Hepatocyte (in vitro differentiated cells): Measurements from ENCODE around the gene ABL1. TPM values are rescaled to one million over a fixed set of nuclear protein-coding genes. Genes with fewer than 3 reads are reported as not detected.

ENCODE experiments used
- DNase-seq: peaks from one replicate; pipeline ENCODE4 v3.0.0-alpha.2; 2016; ENCODE audit warnings: low spot score
- H2AFZ ChIP-seq: fragments of 200-600 bp; sonication (generic); 2 replicates; pipeline ENCODE4 v1.6.0; 2016; ENCODE audit warnings: antibody characterized with exemption, mild to moderate bottlenecking
- H3K27ac ChIP-seq: fragments of 200-600 bp; sonication (generic); 2 replicates; pipeline ENCODE4 v1.5.1; 2016; ENCODE audit warnings: mild to moderate bottlenecking
- H3K27me3 ChIP-seq: fragments of 200-600 bp; sonication (generic); 2 replicates; pipeline ENCODE4 v1.6.1; 2016
- H3K36me3 ChIP-seq: fragments of 200-600 bp; sonication (generic); replicated peaks from 2 replicates; pipeline ENCODE4 v1.5.1; 2016; ENCODE audit warnings: low read depth; ENCODE audit not compliant: insufficient read depth
- H3K4me1 ChIP-seq: fragments of 200-600 bp; sonication (generic); 2 replicates; pipeline ENCODE4 v1.5.1; 2016; ENCODE audit warnings: mild to moderate bottlenecking, moderate library complexity; ENCODE audit not compliant: insufficient read depth
- H3K4me2 ChIP-seq: fragments of 200-600 bp; sonication (generic); 2 replicates; pipeline ENCODE4 v1.6.0; 2016
- H3K4me3 ChIP-seq: fragments of 200-600 bp; sonication (generic); 2 replicates; pipeline ENCODE4 v1.5.1; 2016; ENCODE audit warnings: mild to moderate bottlenecking
- H3K79me2 ChIP-seq: fragments of 200-600 bp; sonication (generic); 2 replicates; pipeline ENCODE4 v1.6.0; 2017; ENCODE audit warnings: mild to moderate bottlenecking
- H3K9me2 ChIP-seq: fragments of 200-600 bp; sonication (generic); replicated peaks from 2 replicates; pipeline ENCODE4 v1.6.0; 2017; ENCODE audit warnings: mild to moderate bottlenecking; ENCODE audit not compliant: insufficient read depth
- H3K9me3 ChIP-seq: fragments of 200-600 bp; sonication (generic); 2 replicates; pipeline ENCODE4 v1.5.1; 2016; ENCODE audit warnings: low read depth, mild to moderate bottlenecking
- H4K20me1 ChIP-seq: fragments of 200-600 bp; sonication (generic); 2 replicates; pipeline ENCODE4 v1.6.0; 2016; ENCODE audit warnings: mild to moderate bottlenecking; ENCODE audit not compliant: insufficient read depth, poor library complexity, severe bottlenecking
- CTCF ChIP-seq: fragments of 200-600 bp; sonication (generic); IDR thresholded peaks from 2 replicates; pipeline ENCODE4 v1.5.1; 2016; ENCODE audit warnings: antibody characterized with exemption, mild to moderate bottlenecking; ENCODE audit not compliant: poor library complexity
- EZH2 ChIP-seq: fragments of 200-600 bp; sonication (generic); IDR thresholded peaks from 2 replicates; pipeline ENCODE4 v1.6.1; 2016; ENCODE audit warnings: antibody characterized with exemption, mild to moderate bottlenecking, borderline replicate concordance
- EZH2phosphoT487 ChIP-seq: fragments of 200-600 bp; sonication (generic); IDR thresholded peaks from one replicate; pipeline ENCODE4 v1.6.1; 2018; ENCODE audit warnings: antibody characterized with exemption, mild to moderate bottlenecking, low read depth, moderate library complexity; ENCODE audit not compliant: unreplicated experiment, severe bottlenecking
- WGBS: methylation state at CpG from one replicate; pipeline ENCODE4 v1.1.6; 2016; ENCODE audit warnings: low lambda C conversion rate; ENCODE audit errors: missing lambda C conversion rate; 5-methylcytosine and 5-hydroxymethylcytosine counted together
- polyA plus RNA-seq: library from polyadenylated mRNA; unstranded; fragments of >200 nt; fragmentation: Nextera tagmentation; extraction: Ambion mirVana; gene quantifications from 2 replicates; pipeline ENCODE4 v1.2.1, GENCODE V29; 2016
- total RNA-seq: library from RNA; depleted of rRNA; stranded (reverse); fragments of >200 nt; gene quantifications from 2 replicates; pipeline ENCODE4 v1.2.3, GENCODE V29; 2014

The ABL1 gene
- total and polyA plus RNA-seq, 2 experiments from 2014 or later: 43.2 to 46.6 TPM

- Histone ChIP-seq H3K79me2 (no peaks in the 10 kb centered on the region), H3K27ac (no peak overlapping the region), H4K20me1 (no peaks in the 10 kb centered on the region), H3K4me1 (no peaks in the 10 kb centered on the region), H3K9me2 (no peaks in the 10 kb centered on the region), H3K4me2 (no peak overlapping the region), H3K9me3 (no peaks in the 10 kb centered on the region), H3K36me3 (no peaks in the 10 kb centered on the region), H3K27me3 (no peaks in the 10 kb centered on the region), H3K4me3 (no peak overlapping the region), H2AFZ (no peak overlapping the region)
- DNase-seq: no peak
- WGBS: 88% methylated on average over 27 of the region's 27 CpGs
- TF ChIP-seq EZH2 (no peak), EZH2phosphoT487 (no peak), CTCF (no peak)
Observed at GRCh38 chr9:130902204-130903185, 67.4 kb downstream of the ABL1 start.

GRCh38 chr9:130903194-130904069 lies 68.4 kb downstream of the ABL1 start:
- Histone ChIP-seq H3K79me2 (no peaks in the 10 kb centered on the region), H3K4me3 (no peak overlapping the region), H3K9me3 (no peaks in the 10 kb centered on the region), H2AFZ (no peak overlapping the region), H3K9me2 (no peaks in the 10 kb centered on the region), H3K4me1 (no peaks in the 10 kb centered on the region), H3K36me3 (no peaks in the 10 kb centered on the region), H3K27me3 (no peaks in the 10 kb centered on the region), H3K4me2 (no peak overlapping the region), H3K27ac (no peak overlapping the region), H4K20me1 (no peaks in the 10 kb centered on the region)
- DNase-seq: no peak
- WGBS: 88% methylated on average over 24 of the region's 25 CpGs
- TF ChIP-seq CTCF (no peak), EZH2phosphoT487 (no peak), EZH2 (no peak)

GRCh38 chr9:130904070-130905044 lies 69.3 kb downstream of the ABL1 start:
- Histone ChIP-seq H3K4me2 (no peak overlapping the region), H2AFZ (no peak overlapping the region), H3K27me3 (no peaks in the 10 kb centered on the region), H3K4me1 (no peaks in the 10 kb centered on the region), H3K9me2 (no peaks in the 10 kb centered on the region), H3K36me3 (no peaks in the 10 kb centered on the region), H3K9me3 (no peaks in the 10 kb centered on the region), H3K79me2 (no peaks in the 10 kb centered on the region), H3K4me3 (no peak overlapping the region), H3K27ac (no peak overlapping the region), H4K20me1 (no peaks in the 10 kb centered on the region)
- DNase-seq: no peak
- 95% methylated on average over 46 of the region's 48 CpGs for WGBS
- TF ChIP-seq EZH2phosphoT487 (no peak), CTCF (no peak)
